Keratinocyte (primary cell): ENCODE results near the gene GREB1. TPM values are rescaled to one million over a fixed set of nuclear protein-coding genes. Genes with fewer than 3 reads are reported as not detected.
A peak's percentile ranks its signal among the peaks of the same experiment; 100 is the strongest.

Experiments
- DNase-seq: peaks from one replicate; pipeline ENCODE4 v3.0.0-alpha.2; 2011; ENCODE audit warnings: low read depth, missing footprints, low spot score
- FAIRE-seq: peaks from 2 replicates; lab custom pipeline; 2011; peaks lifted over from hg19 to GRCh38; lab: Jason Lieb, UNC
- H2AFZ ChIP-seq: 2 replicates; pipeline ENCODE4 v1.6.0; 2012; ENCODE audit warnings: low read length, control low read depth, inconsistent platforms; ENCODE audit not compliant: control insufficient read depth
- H3K27ac ChIP-seq: 2 replicates; pipeline ENCODE4 v1.5.1; 2011; ENCODE audit warnings: low read length; ENCODE audit not compliant: control insufficient read depth, insufficient read depth
- H3K27me3 ChIP-seq: 3 replicates; pipeline ENCODE4 v1.6.0; 2011; ENCODE audit warnings: low read length; ENCODE audit not compliant: control insufficient read depth, insufficient read depth; ENCODE audit errors: extremely low read depth
- H3K36me3 ChIP-seq, 2 experiments: 2 replicates in 1 of 2; 3 replicates in 1 of 2; pipeline ENCODE4 v1.5.1; 2011; ENCODE audit warnings: low read length in 2 of 2, mild to moderate bottlenecking in 1 of 2; ENCODE audit not compliant: control insufficient read depth in 2 of 2, insufficient read depth in 2 of 2; ENCODE audit errors: extremely low read depth in 1 of 2
- H3K4me1 ChIP-seq: 3 replicates; pipeline ENCODE4 v1.5.1; 2011; ENCODE audit warnings: low read length; ENCODE audit not compliant: control insufficient read depth, insufficient read depth; ENCODE audit errors: extremely low read depth
- H3K4me2 ChIP-seq: 3 replicates; pipeline ENCODE4 v1.6.0; 2011; ENCODE audit warnings: low read depth, low read length; ENCODE audit not compliant: control insufficient read depth, insufficient read depth; ENCODE audit errors: extremely low read depth
- H3K4me3 ChIP-seq, 3 experiments: fragments of 200-600 bp in 1 of 3; sonication (generic) in 1 of 3; 2 replicates in 2 of 3; 3 replicates in 1 of 3; pipeline ENCODE4 v1.5.1; 2011 to 2016; ENCODE audit warnings: low read length in 3 of 3, mild to moderate bottlenecking in 3 of 3, control low read depth in 2 of 3, inconsistent platforms in 1 of 3, low read depth in 1 of 3, mixed read lengths in 1 of 3, mixed run types in 1 of 3, moderate library complexity in 1 of 3; ENCODE audit not compliant: control insufficient read depth in 2 of 3, insufficient read depth in 2 of 3; ENCODE audit errors: extremely low read depth in 1 of 3
- H3K79me2 ChIP-seq: 2 replicates; pipeline ENCODE4 v1.6.0; 2012; ENCODE audit warnings: low read length; ENCODE audit not compliant: control insufficient read depth, insufficient read depth
- H3K9ac ChIP-seq: 3 replicates; pipeline ENCODE4 v1.6.0; 2011; ENCODE audit warnings: low read length; ENCODE audit not compliant: control insufficient read depth, insufficient read depth; ENCODE audit errors: extremely low read depth
- H3K9me1 ChIP-seq: 3 replicates; pipeline ENCODE4 v1.6.0; 2011; ENCODE audit warnings: low read length; ENCODE audit not compliant: control insufficient read depth, insufficient read depth; ENCODE audit errors: extremely low read depth
- H3K9me3 ChIP-seq: 2 replicates; pipeline ENCODE4 v1.5.1; 2012; ENCODE audit warnings: low read depth, low read length; ENCODE audit not compliant: control insufficient read depth
- H4K20me1 ChIP-seq: 3 replicates; pipeline ENCODE4 v1.6.0; 2011; ENCODE audit warnings: low read length; ENCODE audit not compliant: control insufficient read depth, insufficient read depth; ENCODE audit errors: extremely low read depth
- EZH2 ChIP-seq: IDR thresholded peaks from one replicate; pipeline ENCODE4 v1.6.1; 2012; ENCODE audit warnings: inconsistent platforms, mild to moderate bottlenecking, low read length, moderate library complexity
- dilution Hi-C: fragments of 300-500 bp; cut with MboI; formaldehyde crosslinking; loops from one replicate; pipeline ENCODE4 v1.7.0; 2020; ENCODE audit warnings: low sequenced_read_pairs; ENCODE audit not compliant: extremely low pct_ligation_motif_present
- polyA plus RNA-seq, 5 experiments: library from polyadenylated mRNA; depleted of rRNA in 3 of 5; stranded (reverse) in 3 of 5; stranded (forward) in 1 of 5; unstranded in 1 of 5; fragments of >200 nt; gene quantifications; 1 replicate in 1 of 5; 2 replicates in 3 of 5; 3 replicates in 1 of 5; pipeline versions ENCODE4 v1.2.1 to v1.2.3, GENCODE V29; 2011 to 2012; ENCODE audit warnings: missing spikeins in 2 of 5, low read depth in 1 of 5, low replicate concordance in 1 of 5
- TF ChIP-seq, protein P1 (sequence below), 3 experiments: IDR thresholded peaks in 1 of 3; conservative IDR thresholded peaks in 1 of 3; optimal IDR thresholded peaks in 1 of 3; 2 replicates in 2 of 3; 3 replicates in 1 of 3; pipeline versions ENCODE3 to v1.5.1; 2011; ENCODE audit warnings: low read length in 3 of 3, mild to moderate bottlenecking in 3 of 3, moderate library complexity in 2 of 3, control low read depth in 1 of 3, inconsistent platforms in 1 of 3; ENCODE audit not compliant: insufficient read depth in 2 of 3; ENCODE audit errors: extremely low read depth in 1 of 3

The GREB1 gene
- polyA plus RNA-seq, 1 donor (not counting 4 experiments of a cell fraction or from before 2014, with no cell fraction given), result 0.13 TPM

DNA sequence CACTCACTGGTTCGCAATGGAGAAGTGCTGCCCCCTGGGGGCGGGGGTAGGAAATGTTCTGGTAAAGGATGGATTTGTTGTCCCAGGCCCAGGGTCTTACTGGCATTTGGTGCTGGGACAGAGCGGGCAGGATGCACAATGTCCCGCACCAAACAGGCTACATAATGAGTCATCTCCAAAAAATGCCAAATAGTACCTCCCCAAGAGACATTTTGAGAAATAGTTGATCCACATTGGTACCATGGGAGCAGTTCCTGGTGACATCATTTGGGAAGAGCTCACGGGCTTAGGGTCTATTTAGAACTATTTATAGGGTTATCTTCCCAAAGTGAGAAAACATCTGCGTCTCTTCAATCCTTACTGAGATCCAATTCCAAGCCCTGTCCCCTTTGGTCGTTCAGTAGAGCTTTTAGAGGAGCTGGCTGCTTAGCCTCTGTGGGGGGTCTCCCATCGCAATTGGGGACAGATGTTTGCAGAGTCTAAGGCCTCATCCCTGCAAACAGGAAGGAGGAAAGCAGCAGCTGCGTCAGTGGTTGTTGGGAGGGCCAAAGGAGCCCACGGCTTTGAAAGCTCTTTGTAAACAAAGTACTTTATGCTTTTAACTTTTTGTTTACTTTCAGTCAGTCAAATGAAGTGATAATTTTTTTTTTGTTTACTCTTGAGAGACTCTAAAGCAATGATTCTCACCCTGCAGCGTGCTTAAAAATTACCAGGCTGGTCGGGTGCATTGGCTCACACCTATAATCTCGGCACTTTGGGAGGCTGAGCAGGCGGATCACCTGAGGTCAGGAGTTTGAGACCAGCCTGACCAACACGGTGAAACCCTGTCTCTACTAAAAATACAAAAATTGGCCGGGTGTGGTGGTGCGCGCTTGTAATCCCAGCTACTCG is 49.3 kb downstream of the GREB1 start:
- Histone ChIP-seq H3K27ac (no peak overlapping the region), H3K4me1 (no peaks in the 10 kb centered on the region), H3K9me1 (no peaks in the 10 kb centered on the region), H3K4me2 (no peak overlapping the region), H3K9ac (no peak overlapping the region), H3K36me3 (no peaks in the 10 kb centered on the region), H3K27me3 (peaks cover 15% of the 10 kb centered on the region), H3K4me3 (no peak overlapping the region), H3K9me3 (no peaks in the 10 kb centered on the region), H3K79me2 (no peaks in the 10 kb centered on the region), H4K20me1 (no peaks in the 10 kb centered on the region), H2AFZ (no peak overlapping the region)
- TF ChIP-seq, protein P1, sequence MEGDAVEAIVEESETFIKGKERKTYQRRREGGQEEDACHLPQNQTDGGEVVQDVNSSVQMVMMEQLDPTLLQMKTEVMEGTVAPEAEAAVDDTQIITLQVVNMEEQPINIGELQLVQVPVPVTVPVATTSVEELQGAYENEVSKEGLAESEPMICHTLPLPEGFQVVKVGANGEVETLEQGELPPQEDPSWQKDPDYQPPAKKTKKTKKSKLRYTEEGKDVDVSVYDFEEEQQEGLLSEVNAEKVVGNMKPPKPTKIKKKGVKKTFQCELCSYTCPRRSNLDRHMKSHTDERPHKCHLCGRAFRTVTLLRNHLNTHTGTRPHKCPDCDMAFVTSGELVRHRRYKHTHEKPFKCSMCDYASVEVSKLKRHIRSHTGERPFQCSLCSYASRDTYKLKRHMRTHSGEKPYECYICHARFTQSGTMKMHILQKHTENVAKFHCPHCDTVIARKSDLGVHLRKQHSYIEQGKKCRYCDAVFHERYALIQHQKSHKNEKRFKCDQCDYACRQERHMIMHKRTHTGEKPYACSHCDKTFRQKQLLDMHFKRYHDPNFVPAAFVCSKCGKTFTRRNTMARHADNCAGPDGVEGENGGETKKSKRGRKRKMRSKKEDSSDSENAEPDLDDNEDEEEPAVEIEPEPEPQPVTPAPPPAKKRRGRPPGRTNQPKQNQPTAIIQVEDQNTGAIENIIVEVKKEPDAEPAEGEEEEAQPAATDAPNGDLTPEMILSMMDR (optimal IDR thresholded peaks at IDR 0.05 in 1 of 3, IDR thresholded peaks at IDR 0.05 in 1 of 3, conservative IDR thresholded peaks at IDR 0.05 in 1 of 3; ENCODE audit: extremely low read depth in 1 of 3, insufficient read depth in 2 of 3, low read length in 3 of 3), result peak; percentile 84 to 92 (median 88)
- TF ChIP-seq EZH2, result no peak
- DNase-seq (no peak), FAIRE-seq (peak; percentile 32)
- dilution Hi-C loops, result no loop called here

DNA sequence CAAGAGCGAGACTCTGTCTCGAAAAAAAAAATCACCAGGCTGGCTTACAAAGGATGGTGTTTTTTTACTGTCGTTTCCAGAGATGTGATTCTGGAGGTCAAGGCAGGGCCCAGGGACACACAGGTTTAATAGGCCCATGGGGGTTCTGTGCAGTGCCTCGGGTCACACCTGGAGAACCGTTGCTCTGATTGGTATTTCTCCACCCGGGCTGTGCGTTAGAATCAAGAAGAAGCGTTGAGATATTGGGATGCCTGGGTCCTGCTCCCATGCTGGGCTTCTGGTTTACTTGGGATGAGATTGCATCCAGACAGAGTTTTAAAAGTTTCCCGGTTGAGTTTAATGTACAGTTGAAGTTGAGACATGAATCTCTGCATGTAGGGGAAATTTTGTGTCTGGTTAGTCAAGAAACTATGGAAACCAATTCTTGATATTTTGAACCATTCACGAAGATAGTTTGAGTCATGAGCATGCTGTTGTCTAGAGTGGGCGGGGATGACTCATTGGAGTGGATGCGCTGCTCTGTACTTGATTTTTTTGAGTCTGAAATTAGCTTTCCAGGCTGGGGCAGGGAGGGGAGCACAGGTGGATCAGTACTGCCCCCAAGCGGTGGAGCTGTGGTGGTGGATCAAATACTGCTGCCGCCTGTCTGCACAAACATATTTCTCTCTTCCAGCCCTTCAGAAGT is 50.1 kb downstream of the GREB1 start:
- Histone ChIP-seq H3K9ac (no peak overlapping the region), H3K9me3 (no peaks in the 10 kb centered on the region), H3K9me1 (no peaks in the 10 kb centered on the region), H3K27ac (no peak overlapping the region), H2AFZ (no peak overlapping the region), H3K4me1 (no peaks in the 10 kb centered on the region), H3K27me3 (peaks cover 15% of the 10 kb centered on the region), H3K36me3 (no peaks in the 10 kb centered on the region), H3K79me2 (no peaks in the 10 kb centered on the region), H4K20me1 (no peaks in the 10 kb centered on the region), H3K4me2 (peak overlapping the region; percentile 13), H3K4me3 (no peak overlapping the region)
- FAIRE-seq (peak; percentile 44), DNase-seq (peak; percentile 46)
- TF ChIP-seq, protein P1 (optimal IDR thresholded peaks at IDR 0.05 in 1 of 3, IDR thresholded peaks at IDR 0.05 in 1 of 3, conservative IDR thresholded peaks at IDR 0.05 in 1 of 3; ENCODE audit: extremely low read depth in 1 of 3, insufficient read depth in 2 of 3, low read length in 3 of 3), result peak; percentile 80 to 98 (median 94)
- no peak for TF ChIP-seq EZH2
- dilution Hi-C loops, result no loop called here
